Myocyte (in vitro differentiated cells): ENCODE results near the gene PRSS12. TPM values are rescaled to one million over a fixed set of nuclear protein-coding genes. Genes with fewer than 3 reads are reported as not detected.
"Not testable (repeated sequence)": the region's sequence is repeated elsewhere in the genome, so short reads cannot be mapped to it uniquely, and the experiment has no call there.

ENCODE experiments used
- DNase-seq: peaks from one replicate; pipeline ENCODE4 v3.0.0-alpha.2; 2012; ENCODE audit warnings: low read depth
- polyA plus RNA-seq: library from polyadenylated mRNA; unstranded; fragments of >200 nt; gene quantifications from one replicate; pipeline ENCODE4 v1.2.1, GENCODE V29; 2012; ENCODE audit warnings: missing spikeins
- total RNA-seq: library from RNA; depleted of rRNA; stranded (reverse); fragments of >200 nt; gene quantifications from 2 replicates; pipeline ENCODE4 v1.2.3, GENCODE V29; 2014

PRSS12 gene
- 1.5 and 7.3 TPM in 2 replicates for total RNA-seq
- polyA plus RNA-seq, result 3.7 TPM

- peak; percentile 78 for DNase-seq
These were observed at the start of gene PRSS12 for GRCh38 chr4:118352843-118353533. TSS of gene PRSS12 (minus strand) at chr4:118353003. CDS start at chr4:118352720, 283 bp downstream.

GRCh38 chr4:118400356-118400755, 47.6 kb upstream of the PRSS12 start:
- DNase-seq, result no peak

GRCh38 chr4:118399883-118400282, 47.1 kb upstream of the PRSS12 start:
- peak; percentile 40 for DNase-seq

GRCh38 chr4:118398226-118399090, 45.7 kb upstream of the PRSS12 start:
- DNase-seq, result no peak

- DNase-seq, result peak; percentile 24
These were observed 44.8 kb upstream of the PRSS12 start for GRCh38 chr4:118397623-118397979.

GRCh38 chr4:118396881-118397622, 44.2 kb upstream of the PRSS12 start:
- DNase-seq, result peak; percentile 22

GRCh38 chr4:118395057-118395644, 42.3 kb upstream of the PRSS12 start:
- no peak for DNase-seq

GRCh38 chr4:118392509-118392908, 39.7 kb upstream of the PRSS12 start:
- DNase-seq, result not testable (repeated sequence)

GRCh38 chr4:118390121-118390520, 37.3 kb upstream of the PRSS12 start:
- DNase-seq, result no peak

- no peak for DNase-seq
These were observed 36.9 kb upstream of the PRSS12 start for GRCh38 chr4:118389721-118390120.

GRCh38 chr4:118388606-118389005, 35.8 kb upstream of the PRSS12 start:
- DNase-seq, result no peak

- DNase-seq, result no peak
These were observed 29.1 kb upstream of the PRSS12 start for GRCh38 chr4:118381902-118382301.

- no peak for DNase-seq
These were observed 20.9 kb upstream of the PRSS12 start for GRCh38 chr4:118373614-118374255.

GRCh38 chr4:118372251-118372650, 19.4 kb upstream of the PRSS12 start:
- DNase-seq, result no peak

GRCh38 chr4:118369231-118369630, 16.4 kb upstream of the PRSS12 start:
- no peak for DNase-seq

GRCh38 chr4:118367872-118368271, 15.1 kb upstream of the PRSS12 start:
- DNase-seq, result no peak

GRCh38 chr4:118367361-118367760, 14.6 kb upstream of the PRSS12 start:
- no peak for DNase-seq

GRCh38 chr4:118363166-118363565, 10.4 kb upstream of the PRSS12 start:
- peak; percentile 18 for DNase-seq

- DNase-seq, result no peak
These were observed 8.4 kb upstream of the PRSS12 start for GRCh38 chr4:118361192-118361591.

- no peak for DNase-seq
These were observed 7.3 kb upstream of the PRSS12 start for GRCh38 chr4:118360106-118360505.

GRCh38 chr4:118357601-118358000, 4.8 kb upstream of the PRSS12 start:
- DNase-seq, result no peak
